SJSA1 (cell line): ENCODE results near the gene RFTN1. TPM values are rescaled to one million over a fixed set of nuclear protein-coding genes. Genes with fewer than 3 reads are reported as not detected.

ENCODE experiments used
- DNase-seq, 2 experiments: peaks; one replicate each; pipeline ENCODE4 v3.0.0-alpha.2; 2015 to 2020; ENCODE audit warnings: low spot score in 2 of 2, low read depth in 1 of 2
- H3K27ac ChIP-seq: fragments of 250-450 bp; sonication (Bioruptor Pico); 2 replicates; pipeline ENCODE4 v1.5.1; 2020; ENCODE audit warnings: mild to moderate bottlenecking, moderate library complexity
- H3K27me3 ChIP-seq: fragments of 250-450 bp; sonication (Bioruptor Pico); replicated peaks from 2 replicates; pipeline ENCODE4 v1.5.1; 2020; ENCODE audit warnings: mild to moderate bottlenecking, moderate library complexity
- H3K36me3 ChIP-seq: fragments of 250-450 bp; sonication (Bioruptor Pico); 2 replicates; pipeline ENCODE4 v1.5.1; 2020; ENCODE audit warnings: mild to moderate bottlenecking
- H3K4me1 ChIP-seq: fragments of 250-450 bp; sonication (Bioruptor Pico); replicated peaks from 2 replicates; pipeline ENCODE4 v1.6.1; 2021; ENCODE audit warnings: mild to moderate bottlenecking
- H3K4me3 ChIP-seq: fragments of 250-450 bp; sonication (Bioruptor Pico); 2 replicates; pipeline ENCODE4 v1.5.1; 2020; ENCODE audit warnings: mild to moderate bottlenecking
- H3K9me3 ChIP-seq: fragments of 250-450 bp; sonication (Bioruptor Pico); replicated peaks from 2 replicates; pipeline ENCODE4 v1.5.1; 2020; ENCODE audit warnings: mild to moderate bottlenecking
- total RNA-seq: library from RNA; depleted of rRNA; stranded (reverse); fragments of >200 nt; shearing (Covaris generic); gene quantifications from 2 replicates; pipeline ENCODE4 v1.2.3, GENCODE V29; 2014

RFTN1 gene
- total RNA-seq, 1 experiment from 2014 or later: 54.3 TPM

- no peaks in the 10 kb centered on the region for H3K9me3 ChIP-seq
- no peak overlapping the region for H3K27ac ChIP-seq
- no peak overlapping the region for H3K4me3 ChIP-seq
- H3K4me1 ChIP-seq: peaks cover 9% of the 10 kb centered on the region; the same call in 1 of the 2 replicates
- peaks cover 27% of the 10 kb centered on the region for H3K36me3 ChIP-seq
- no peaks in the 10 kb centered on the region for H3K27me3 ChIP-seq
- DNase-seq: no peak
These were observed 211.3 kb downstream of the RFTN1 start for GRCh38 chr3:16302082-16302631.

DNA sequence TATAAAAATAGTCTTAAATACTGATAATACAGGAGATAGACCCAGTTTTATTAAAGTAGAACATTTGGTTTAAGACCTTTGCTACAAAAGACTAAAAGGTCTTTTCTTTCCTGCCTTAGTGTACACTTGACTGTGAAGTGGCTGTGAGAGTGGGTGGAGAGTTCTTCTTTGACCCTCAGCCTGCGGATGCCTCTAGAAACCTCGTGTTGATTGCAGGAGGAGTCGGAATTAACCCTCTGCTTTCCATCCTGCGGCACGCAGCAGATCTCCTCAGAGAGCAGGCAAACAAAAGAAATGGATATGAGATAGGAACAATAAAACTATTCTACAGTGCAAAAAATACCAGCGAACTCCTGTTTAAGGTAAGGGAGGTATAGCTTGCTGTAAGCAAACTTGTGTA is 212.0 kb downstream of the RFTN1 start:
- no peak for DNase-seq
- no peak overlapping the region for H3K4me3 ChIP-seq
- H3K36me3 ChIP-seq: peaks cover 29% of the 10 kb centered on the region
- peaks cover 9% of the 10 kb centered on the region; the same call in 1 of the 2 replicates for H3K4me1 ChIP-seq
- no peaks in the 10 kb centered on the region for H3K9me3 ChIP-seq
- H3K27ac ChIP-seq: no peak overlapping the region
- no peaks in the 10 kb centered on the region for H3K27me3 ChIP-seq

GRCh38 chr3:16300881-16301359 is 212.6 kb downstream of the RFTN1 start:
- H3K27me3 ChIP-seq: no peaks in the 10 kb centered on the region
- no peak for DNase-seq
- H3K9me3 ChIP-seq: no peaks in the 10 kb centered on the region
- peaks cover 9% of the 10 kb centered on the region; the same call in 1 of the 2 replicates for H3K4me1 ChIP-seq
- peaks cover 29% of the 10 kb centered on the region for H3K36me3 ChIP-seq
- no peak overlapping the region for H3K27ac ChIP-seq
- no peak overlapping the region for H3K4me3 ChIP-seq

DNA sequence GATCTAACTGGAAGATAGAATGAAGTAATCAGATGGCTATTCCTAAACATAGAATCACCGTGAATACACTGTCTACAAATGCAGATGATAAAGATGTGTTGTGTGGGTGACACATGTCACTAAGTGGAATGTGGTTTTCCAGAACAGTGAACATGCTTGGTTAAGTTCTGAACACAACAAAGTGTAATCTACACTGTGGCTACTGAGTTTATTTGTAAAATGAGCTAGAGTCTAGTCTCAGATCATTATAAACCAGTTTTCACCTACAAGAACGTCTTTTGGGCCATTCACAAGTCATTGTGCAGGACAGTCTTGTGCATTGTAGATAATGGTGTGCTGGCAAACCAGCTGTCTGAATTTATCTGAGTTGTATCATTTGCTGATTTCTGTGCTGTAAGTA is 213.2 kb downstream of the RFTN1 start:
- Histone ChIP-seq H3K27ac (no peak overlapping the region), H3K36me3 (peaks cover 29% of the 10 kb centered on the region), H3K9me3 (no peaks in the 10 kb centered on the region), H3K27me3 (no peaks in the 10 kb centered on the region), H3K4me1 (peaks cover 9% of the 10 kb centered on the region; the same call in 1 of the 2 replicates), H3K4me3 (no peak overlapping the region)
- peak in 1 of 2 experiments; percentile 16 for DNase-seq

DNA sequence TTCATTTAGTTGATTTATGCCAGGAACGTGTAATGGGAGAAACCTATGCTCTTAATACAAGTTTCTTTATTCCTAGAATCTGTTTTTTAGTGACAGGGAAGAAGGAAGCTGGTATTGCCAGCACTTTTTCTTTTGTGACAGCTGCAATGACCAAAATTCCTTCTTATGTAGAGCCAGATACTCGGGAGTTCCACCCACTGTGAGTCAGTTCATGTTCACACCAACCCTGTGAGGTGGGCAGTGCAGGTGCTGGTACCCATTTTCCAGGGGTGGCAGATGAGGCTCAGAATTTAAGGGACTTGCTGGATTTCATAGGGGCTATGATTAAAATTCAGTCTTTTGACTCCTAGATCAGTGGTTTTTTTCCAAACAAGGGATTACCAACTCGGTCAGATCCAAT is 213.8 kb downstream of the RFTN1 start:
- Histone ChIP-seq H3K27ac (no peak overlapping the region), H3K9me3 (no peaks in the 10 kb centered on the region), H3K36me3 (peaks cover 30% of the 10 kb centered on the region), H3K4me3 (no peak overlapping the region), H3K27me3 (no peaks in the 10 kb centered on the region), H3K4me1 (peaks cover 9% of the 10 kb centered on the region; the same call in 1 of the 2 replicates)
- DNase-seq: no peak

DNA sequence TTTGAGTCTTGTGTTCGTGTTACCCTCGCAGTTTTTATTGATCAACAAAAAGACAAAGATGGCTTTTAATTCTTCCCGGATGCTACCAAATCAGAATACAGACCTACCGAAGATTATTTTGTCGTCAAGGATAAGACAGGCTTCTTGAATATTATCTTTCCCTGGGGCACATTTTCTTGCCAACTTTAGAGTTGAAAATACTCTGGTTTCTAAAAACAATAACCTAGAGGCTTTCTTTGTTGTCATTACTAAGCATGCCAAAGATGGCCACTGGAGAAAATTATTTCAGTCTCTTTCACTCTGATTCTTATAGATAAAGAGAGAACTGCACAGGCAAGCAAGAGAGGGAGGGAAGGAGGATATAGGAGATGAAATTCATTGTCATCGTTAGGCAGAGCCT is 214.6 kb downstream of the RFTN1 start:
- H3K9me3 ChIP-seq: no peaks in the 10 kb centered on the region
- peaks cover 9% of the 10 kb centered on the region; the same call in 1 of the 2 replicates for H3K4me1 ChIP-seq
- H3K4me3 ChIP-seq: no peak overlapping the region
- no peaks in the 10 kb centered on the region for H3K27me3 ChIP-seq
- DNase-seq: no peak
- peaks cover 32% of the 10 kb centered on the region for H3K36me3 ChIP-seq
- no peak overlapping the region for H3K27ac ChIP-seq

DNA sequence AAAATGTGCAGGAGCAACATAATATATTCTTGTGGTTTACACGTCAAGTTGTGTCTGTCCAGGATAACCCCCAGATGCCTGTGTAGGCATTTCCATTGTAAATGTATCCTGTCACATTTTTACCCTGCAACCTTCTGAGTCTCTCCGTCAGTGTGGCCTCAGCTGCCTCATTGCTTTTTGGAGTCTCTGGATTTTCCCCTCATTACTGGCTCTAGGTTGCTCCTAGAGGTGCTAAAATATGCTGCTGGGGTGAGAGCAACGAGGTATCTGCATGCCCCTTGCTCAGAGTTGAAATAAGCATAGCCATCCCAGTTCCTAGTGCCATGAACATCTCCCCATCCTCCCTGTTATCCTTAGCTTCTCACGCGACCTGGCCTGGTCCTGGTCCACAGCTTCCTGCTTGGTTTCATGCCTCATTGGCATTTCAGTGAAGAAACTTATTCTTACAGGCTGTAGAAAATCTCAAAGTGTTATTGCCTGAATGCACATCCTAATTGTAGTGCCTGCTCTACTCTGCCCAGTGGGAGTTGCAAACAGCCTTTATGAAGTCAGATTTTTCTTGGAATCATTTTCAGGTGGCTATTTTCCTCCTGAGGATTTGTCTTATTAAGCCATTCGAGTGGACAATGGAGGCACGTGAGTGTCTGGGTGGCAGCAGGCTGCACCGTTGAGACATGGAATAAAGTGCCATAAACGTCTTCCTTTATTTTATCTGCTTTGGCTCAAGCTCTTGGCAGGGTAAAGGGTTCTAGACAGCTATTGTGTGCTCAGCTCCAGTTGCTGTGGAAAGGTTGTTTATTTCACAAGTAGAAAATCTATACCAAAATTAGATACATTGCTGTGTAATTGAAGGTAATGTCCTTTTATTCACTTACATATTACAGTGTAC is 215.3 kb downstream of the RFTN1 start:
- H3K27me3 ChIP-seq: no peaks in the 10 kb centered on the region
- peaks cover 9% of the 10 kb centered on the region; the same call in 1 of the 2 replicates for H3K4me1 ChIP-seq
- H3K9me3 ChIP-seq: no peaks in the 10 kb centered on the region
- H3K4me3 ChIP-seq: no peak overlapping the region
- DNase-seq: no peak
- H3K27ac ChIP-seq: no peak overlapping the region
- H3K36me3 ChIP-seq: peaks cover 27% of the 10 kb centered on the region

GRCh38 chr3:16295298-16295890 is 218.1 kb downstream of the RFTN1 start:
- Histone ChIP-seq H3K9me3 (no peaks in the 10 kb centered on the region), H3K36me3 (peaks cover 15% of the 10 kb centered on the region), H3K27me3 (no peaks in the 10 kb centered on the region), H3K4me3 (no peak overlapping the region), H3K27ac (no peak overlapping the region), H3K4me1 (peaks cover 2% of the 10 kb centered on the region; the same call in 1 of the 2 replicates)
- DNase-seq: no peak

DNA sequence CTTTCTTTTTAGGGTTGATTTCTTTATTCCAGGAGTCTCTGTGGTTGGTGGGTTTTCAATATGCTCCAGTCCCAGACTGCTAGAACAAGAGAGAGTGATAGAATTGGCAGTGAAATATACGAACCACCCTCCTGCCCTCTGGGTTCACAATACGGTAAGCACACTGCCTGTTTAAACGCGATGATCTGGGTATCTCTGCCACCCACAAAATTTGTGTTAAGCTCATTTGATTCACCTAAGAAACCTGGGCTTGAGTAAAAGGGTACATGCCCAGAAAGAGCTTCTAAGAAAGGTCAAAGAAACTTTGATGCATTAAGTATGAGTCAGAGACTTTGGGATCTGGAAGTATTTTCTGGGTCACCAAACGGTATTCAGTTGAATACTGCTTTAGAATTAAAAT is 218.7 kb downstream of the RFTN1 start:
- Histone ChIP-seq H3K4me3 (no peak overlapping the region), H3K9me3 (no peaks in the 10 kb centered on the region), H3K27ac (no peak overlapping the region), H3K36me3 (peaks cover 15% of the 10 kb centered on the region), H3K4me1 (no peaks in the 10 kb centered on the region; the same call in 1 of the 2 replicates), H3K27me3 (no peaks in the 10 kb centered on the region)
- no peak for DNase-seq

- no peaks in the 10 kb centered on the region for H3K27me3 ChIP-seq
- 0 out of 2 replicates have a peak overlapping the region, but pooled peaks have one; percentile 2 for H3K27ac ChIP-seq
- H3K4me3 ChIP-seq: no peak overlapping the region
- H3K36me3 ChIP-seq: peaks cover 8% of the 10 kb centered on the region
- H3K4me1 ChIP-seq: no peaks in the 10 kb centered on the region; the same call in 1 of the 2 replicates
- H3K9me3 ChIP-seq: no peaks in the 10 kb centered on the region
- peak in 1 of 2 experiments; percentile 34 for DNase-seq
These were observed 222.7 kb downstream of the RFTN1 start for GRCh38 chr3:16290827-16291196.

DNA sequence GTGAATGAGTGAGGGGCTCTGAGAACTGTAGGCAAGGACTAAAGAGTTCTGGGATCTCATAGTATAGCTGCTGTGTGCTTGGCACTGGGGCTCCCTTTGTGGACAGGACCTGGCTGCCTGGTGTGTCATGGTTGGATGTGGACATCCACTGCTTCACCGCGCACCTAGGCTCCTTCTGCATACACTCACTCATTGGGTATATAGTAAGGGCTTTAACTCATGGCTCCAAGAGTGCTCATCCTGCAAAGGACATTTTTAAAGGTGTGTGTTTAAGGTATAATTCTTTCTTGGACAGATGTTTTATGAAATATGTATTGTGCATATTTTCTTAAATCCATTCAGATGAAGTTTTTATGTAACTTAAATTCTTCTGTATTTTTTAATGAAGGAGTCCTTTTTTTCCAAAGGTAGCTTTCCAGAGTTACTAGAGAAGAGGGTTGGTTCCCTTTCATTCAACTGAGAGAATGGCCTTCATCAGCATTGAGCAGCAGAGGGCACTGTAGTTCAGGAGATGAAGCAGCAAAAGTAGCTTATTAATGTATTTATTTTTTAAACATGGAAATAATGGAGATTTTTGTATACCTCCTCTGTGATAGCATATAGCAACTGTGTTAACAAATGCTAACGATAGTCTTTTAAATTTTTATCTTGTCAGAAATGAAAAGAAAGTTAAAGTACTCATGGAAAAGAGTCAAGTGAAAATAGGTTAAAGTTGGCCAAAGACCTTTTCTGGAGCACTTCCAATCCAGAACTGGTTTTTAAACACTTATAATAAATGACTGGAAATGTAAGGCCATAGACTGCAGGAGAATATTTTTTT is 223.3 kb downstream of the RFTN1 start:
- 0 out of 2 replicates have a peak overlapping the region, but pooled peaks have one; percentile 2 for H3K27ac ChIP-seq
- DNase-seq: peak in 1 of 2 experiments; percentile 54
- H3K27me3 ChIP-seq: no peaks in the 10 kb centered on the region
- peaks cover 8% of the 10 kb centered on the region for H3K36me3 ChIP-seq
- H3K9me3 ChIP-seq: no peaks in the 10 kb centered on the region
- H3K4me3 ChIP-seq: no peak overlapping the region
- H3K4me1 ChIP-seq: no peaks in the 10 kb centered on the region; the same call in 1 of the 2 replicates

- Histone ChIP-seq H3K27ac (no peak overlapping the region), H3K27me3 (no peaks in the 10 kb centered on the region), H3K36me3 (peaks cover 3% of the 10 kb centered on the region; the same call in 1 of the 2 replicates), H3K9me3 (no peaks in the 10 kb centered on the region), H3K4me1 (no peaks in the 10 kb centered on the region; the same call in 1 of the 2 replicates), H3K4me3 (no peak overlapping the region)
- DNase-seq: no peak
These were observed 224.2 kb downstream of the RFTN1 start for GRCh38 chr3:16289144-16289889.
